Measurements from ENCODE around the gene MRFAP1. TPM values are rescaled to one million over a fixed set of nuclear protein-coding genes. Genes with fewer than 3 reads are reported as not detected.

Gene MRFAP1
- total RNA-seq, 1 experiment from 2014 or later: 387 TPM

DNA sequence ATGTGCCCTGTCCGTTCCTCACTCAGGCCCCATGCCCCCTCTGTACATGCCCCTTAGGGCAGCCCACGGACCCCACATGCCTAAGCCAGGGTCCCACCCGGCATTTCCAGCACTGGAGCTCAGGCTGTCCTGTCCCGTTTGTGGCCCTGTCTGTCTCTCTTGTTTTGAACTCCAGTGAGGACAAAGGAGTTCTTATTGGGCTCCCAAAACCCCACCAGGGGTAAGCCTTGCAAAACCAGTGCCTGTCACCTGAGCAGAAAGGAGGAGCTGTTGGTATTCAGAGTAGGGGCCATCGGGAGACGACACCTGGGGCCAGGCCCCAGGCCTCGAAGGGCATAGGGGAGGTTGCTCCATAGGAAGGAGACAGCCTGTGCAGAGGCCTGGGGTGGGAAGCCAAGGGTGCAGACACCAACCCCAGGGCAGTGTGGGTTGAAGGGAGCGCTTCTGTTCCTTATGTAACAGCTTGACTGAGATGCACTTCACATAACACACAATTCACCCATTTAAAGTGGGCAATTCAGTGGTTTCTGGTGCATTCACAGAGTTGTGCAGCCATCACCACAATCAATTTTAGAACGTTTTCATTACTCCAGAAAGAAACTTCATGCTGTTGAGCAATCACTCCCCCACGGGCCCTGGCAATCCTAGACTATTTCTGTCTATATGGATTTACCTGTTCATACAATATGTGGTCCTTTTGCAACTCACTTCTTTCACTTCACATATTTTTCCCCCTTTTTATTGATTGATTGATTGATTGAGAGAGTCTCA is 33.8 kb upstream of the MRFAP1 start:
- no peaks in the 10 kb centered on the region for H3K4me1 Mint-ChIP-seq (ENCODE audit: insufficient read depth, unreplicated experiment)
- CTCF ChIA-PET: no interaction called here
- BruUV-seq (replicated peaks): no TSS peak
- TF ChIP-seq, protein P1, sequence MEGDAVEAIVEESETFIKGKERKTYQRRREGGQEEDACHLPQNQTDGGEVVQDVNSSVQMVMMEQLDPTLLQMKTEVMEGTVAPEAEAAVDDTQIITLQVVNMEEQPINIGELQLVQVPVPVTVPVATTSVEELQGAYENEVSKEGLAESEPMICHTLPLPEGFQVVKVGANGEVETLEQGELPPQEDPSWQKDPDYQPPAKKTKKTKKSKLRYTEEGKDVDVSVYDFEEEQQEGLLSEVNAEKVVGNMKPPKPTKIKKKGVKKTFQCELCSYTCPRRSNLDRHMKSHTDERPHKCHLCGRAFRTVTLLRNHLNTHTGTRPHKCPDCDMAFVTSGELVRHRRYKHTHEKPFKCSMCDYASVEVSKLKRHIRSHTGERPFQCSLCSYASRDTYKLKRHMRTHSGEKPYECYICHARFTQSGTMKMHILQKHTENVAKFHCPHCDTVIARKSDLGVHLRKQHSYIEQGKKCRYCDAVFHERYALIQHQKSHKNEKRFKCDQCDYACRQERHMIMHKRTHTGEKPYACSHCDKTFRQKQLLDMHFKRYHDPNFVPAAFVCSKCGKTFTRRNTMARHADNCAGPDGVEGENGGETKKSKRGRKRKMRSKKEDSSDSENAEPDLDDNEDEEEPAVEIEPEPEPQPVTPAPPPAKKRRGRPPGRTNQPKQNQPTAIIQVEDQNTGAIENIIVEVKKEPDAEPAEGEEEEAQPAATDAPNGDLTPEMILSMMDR (IDR thresholded peaks at IDR 0.05; ENCODE audit: unreplicated experiment): no peak
- intact Hi-C loops (cut with micrococcal nuclease): no loop called here
- POLR2A ChIA-PET: interaction anchor here (0.7 kb wide), 1 partner anchor 215 kb away, joined by 5 read pairs; no protein-coding TSS in a partner anchor
- H3K9me3 Mint-ChIP-seq (ENCODE audit: unreplicated experiment): peaks cover 9% of the 10 kb centered on the region
- DNase-seq (ENCODE audit: unreplicated experiment): no peak
- no peak overlapping the region for H3K4me3 Mint-ChIP-seq (ENCODE audit: unreplicated experiment)
- H3K36me3 Mint-ChIP-seq (ENCODE audit: insufficient read depth, unreplicated experiment): peaks cover 10% of the 10 kb centered on the region
- H3K27me3 Mint-ChIP-seq (ENCODE audit: insufficient read depth, unreplicated experiment): no peaks in the 10 kb centered on the region
- H3K27ac Mint-ChIP-seq (ENCODE audit: low read depth, unreplicated experiment): no peak overlapping the region

DNA sequence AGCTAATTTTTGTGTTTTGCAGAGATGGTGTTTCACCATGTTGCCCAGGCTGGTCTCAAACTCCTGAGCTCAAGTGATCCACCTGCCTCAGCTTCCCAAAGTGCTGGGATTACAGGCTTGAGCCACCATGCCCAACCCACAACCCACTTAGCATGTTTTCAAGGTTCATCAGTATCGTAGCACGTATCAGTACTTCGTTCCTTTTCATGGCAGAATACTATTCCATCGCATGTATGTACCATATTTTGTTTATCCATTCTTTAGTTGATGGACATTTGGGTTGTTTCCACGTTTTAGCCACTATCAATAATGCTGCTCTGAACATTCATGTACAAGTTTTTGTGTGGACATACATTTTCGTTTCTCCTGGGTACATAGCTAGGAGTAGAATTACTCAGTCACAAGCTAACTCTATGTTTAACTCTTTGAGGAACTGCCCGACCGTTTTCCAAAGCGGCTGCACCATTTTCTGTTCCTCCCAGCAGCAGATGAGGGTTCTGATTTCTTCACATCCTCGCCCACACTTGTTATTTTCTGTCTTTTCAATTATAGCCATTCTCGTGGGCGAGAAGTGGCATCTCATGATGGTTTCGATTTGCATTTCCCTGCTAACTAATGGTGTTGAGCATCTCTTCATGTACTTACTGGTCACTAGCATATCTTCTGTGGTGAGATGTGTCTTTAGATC is 33.0 kb upstream of the MRFAP1 start:
- no peak for DNase-seq (ENCODE audit: unreplicated experiment)
- CTCF ChIA-PET: interaction anchor here (1.9 kb wide), 1 partner anchor 61 kb away, joined by 5 read pairs; no protein-coding TSS in a partner anchor
- intact Hi-C loops (cut with micrococcal nuclease): no loop called here
- Mint-ChIP-seq H3K9me3 (ENCODE audit: unreplicated experiment) (peaks cover 9% of the 10 kb centered on the region), H3K27ac (ENCODE audit: low read depth, unreplicated experiment) (no peak overlapping the region), H3K4me1 (ENCODE audit: insufficient read depth, unreplicated experiment) (no peaks in the 10 kb centered on the region), H3K36me3 (ENCODE audit: insufficient read depth, unreplicated experiment) (peaks cover 10% of the 10 kb centered on the region), H3K27me3 (ENCODE audit: insufficient read depth, unreplicated experiment) (no peaks in the 10 kb centered on the region), H3K4me3 (ENCODE audit: unreplicated experiment) (no peak overlapping the region)
- POLR2A ChIA-PET: no interaction called here
- TF ChIP-seq, protein P1 (IDR thresholded peaks at IDR 0.05; ENCODE audit: unreplicated experiment): no peak
- no TSS peak for BruUV-seq (replicated peaks)

DNA sequence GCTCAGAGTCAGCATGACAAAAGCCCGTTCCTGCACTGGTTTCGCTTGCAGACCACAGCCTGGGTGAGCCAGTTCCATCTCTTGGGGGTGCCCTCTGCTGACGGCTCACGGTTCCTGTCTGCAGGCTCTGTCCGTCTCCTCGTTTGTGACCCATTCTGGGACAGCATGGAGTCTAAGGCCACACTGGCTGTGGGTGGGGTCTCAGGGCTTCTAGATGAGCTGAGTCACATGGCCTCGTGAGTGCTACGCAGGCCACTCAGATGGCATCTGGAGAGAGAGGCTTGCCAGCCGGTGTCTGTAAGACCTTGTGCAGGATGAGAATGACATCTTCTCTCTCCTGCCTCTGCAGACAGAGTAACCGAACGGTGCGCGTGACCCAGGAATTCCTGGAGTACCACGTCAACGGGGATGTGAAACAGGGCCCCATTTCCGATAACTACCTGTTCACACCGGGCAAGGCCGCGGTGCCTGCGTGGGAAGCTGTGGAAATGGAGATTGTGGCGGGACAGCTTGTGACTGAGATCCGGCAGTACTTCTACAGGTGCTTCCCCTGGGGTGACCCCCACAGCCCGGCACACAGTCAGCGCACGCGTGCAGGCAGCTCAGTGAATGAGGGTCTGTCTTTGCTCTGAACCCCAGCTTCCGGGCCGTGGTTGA is 31.6 kb upstream of the MRFAP1 start:
- Mint-ChIP-seq H3K27ac (ENCODE audit: low read depth, unreplicated experiment) (no peak overlapping the region), H3K9me3 (ENCODE audit: unreplicated experiment) (peaks cover 6% of the 10 kb centered on the region), H3K27me3 (ENCODE audit: insufficient read depth, unreplicated experiment) (no peaks in the 10 kb centered on the region), H3K36me3 (ENCODE audit: insufficient read depth, unreplicated experiment) (peaks cover 5% of the 10 kb centered on the region), H3K4me3 (ENCODE audit: unreplicated experiment) (no peak overlapping the region), H3K4me1 (ENCODE audit: insufficient read depth, unreplicated experiment) (no peaks in the 10 kb centered on the region)
- CTCF ChIA-PET: interaction anchor here (1.0 to 1.9 kb wide), 2 partner anchors 62 to 248 kb away, joined by 3 to 5 read pairs; no protein-coding TSS in a partner anchor
- POLR2A ChIA-PET: no interaction called here
- DNase-seq (ENCODE audit: unreplicated experiment): no peak
- TF ChIP-seq, protein P1 (IDR thresholded peaks at IDR 0.05; ENCODE audit: unreplicated experiment): no peak
- intact Hi-C loops (cut with micrococcal nuclease): no loop called here
- BruUV-seq (replicated peaks): no TSS peak
